ENCODE measurements around the gene ZDHHC19. TPM values are rescaled to one million over a fixed set of nuclear protein-coding genes. Genes with fewer than 3 reads are reported as not detected.
"Not testable (repeated sequence)": the region's sequence is repeated elsewhere in the genome, so short reads cannot be mapped to it uniquely, and the experiment has no call there.

The ZDHHC19 gene
- total RNA-seq, 1 donor from 2014 or later, result not detected

GRCh38 chr3:196227121-196227561 lies 15.9 kb upstream of the ZDHHC19 start:
- ATAC-seq (peak; percentile 10), DNase-seq (no peak)
- intact Hi-C loops (cut with micrococcal nuclease), result no loop called here

- intact Hi-C loops (cut with micrococcal nuclease), result no loop called here
- DNase-seq, result no peak
- no peak for ATAC-seq
These were observed 14.7 kb upstream of the ZDHHC19 start for GRCh38 chr3:196225763-196226364.

GRCh38 chr3:196225086-196225485 lies 13.9 kb upstream of the ZDHHC19 start:
- ATAC-seq, result no peak
- intact Hi-C loops (cut with micrococcal nuclease), result no loop called here

GRCh38 chr3:196222876-196223595 lies 11.8 kb upstream of the ZDHHC19 start:
- intact Hi-C loops (cut with micrococcal nuclease), result no loop called here
- no peak for ATAC-seq
- no peak for DNase-seq

More at GRCh38 chr3:196225086-196225485, 13.9 kb upstream of the ZDHHC19 start:
- DNase-seq, result no peak

GRCh38 chr3:196220991-196221390 lies 9.8 kb upstream of the ZDHHC19 start:
- DNase-seq (no peak), ATAC-seq (no peak)
- intact Hi-C loops (cut with micrococcal nuclease), result no loop called here

GRCh38 chr3:196220587-196220986 lies 9.4 kb upstream of the ZDHHC19 start:
- ATAC-seq (peak; percentile 46), DNase-seq (no peak)
- intact Hi-C loops (cut with micrococcal nuclease), result no loop called here

- intact Hi-C loops (cut with micrococcal nuclease), result no loop called here
- DNase-seq, result no peak
- ATAC-seq, result no peak
These were observed 8.7 kb upstream of the ZDHHC19 start for GRCh38 chr3:196219970-196220311.

GRCh38 chr3:196219194-196219969 lies 8.2 kb upstream of the ZDHHC19 start:
- peak; percentile 71 for ATAC-seq
- DNase-seq, result peak; percentile 64
- intact Hi-C loops (cut with micrococcal nuclease), result no loop called here

- DNase-seq, result no peak
- no peak for ATAC-seq
- intact Hi-C loops (cut with micrococcal nuclease), result no loop called here
These were observed 7.0 kb upstream of the ZDHHC19 start for GRCh38 chr3:196218155-196218712.

- no peak for ATAC-seq
- no peak for DNase-seq
- intact Hi-C loops (cut with micrococcal nuclease), result no loop called here
These were observed 6.3 kb upstream of the ZDHHC19 start for GRCh38 chr3:196217307-196218154.

- intact Hi-C loops (cut with micrococcal nuclease), result no loop called here
- ATAC-seq (no peak), DNase-seq (no peak)
These were observed 5.5 kb upstream of the ZDHHC19 start for GRCh38 chr3:196216681-196217211.

- DNase-seq (no peak), ATAC-seq (no peak)
- intact Hi-C loops (cut with micrococcal nuclease), result no loop called here
These were observed 4.9 kb upstream of the ZDHHC19 start, which contains the start of gene SLC51A for GRCh38 chr3:196216089-196216564. SLC51A (plus strand) TSS chr3:196216534; CDS start chr3:196216713, 179 bp downstream.

- DNase-seq (no peak), ATAC-seq (no peak)
- intact Hi-C loops (cut with micrococcal nuclease), result no loop called here
These were observed 4.4 kb upstream of the ZDHHC19 start for GRCh38 chr3:196215493-196216020.

GRCh38 chr3:196214783-196215441 lies 3.7 kb upstream of the ZDHHC19 start:
- intact Hi-C loops (cut with micrococcal nuclease), result no loop called here
- DNase-seq (peak; percentile 12), ATAC-seq (no peak)

- DNase-seq; intact Hi-C loops (cut with micrococcal nuclease); ATAC-seq: not testable (repeated sequence)
These were observed 1.1 kb downstream of the ZDHHC19 start for GRCh38 chr3:196209944-196210672.

GRCh38 chr3:196208942-196209695 lies 2.1 kb downstream of the ZDHHC19 start:
- no peak for ATAC-seq
- no peak for DNase-seq

More at GRCh38 chr3:196208942-196209695, 2.1 kb downstream of the ZDHHC19 start:
- intact Hi-C loops (cut with micrococcal nuclease), result no loop called here
